Measurements from ENCODE around the gene CCNY.

DNA sequence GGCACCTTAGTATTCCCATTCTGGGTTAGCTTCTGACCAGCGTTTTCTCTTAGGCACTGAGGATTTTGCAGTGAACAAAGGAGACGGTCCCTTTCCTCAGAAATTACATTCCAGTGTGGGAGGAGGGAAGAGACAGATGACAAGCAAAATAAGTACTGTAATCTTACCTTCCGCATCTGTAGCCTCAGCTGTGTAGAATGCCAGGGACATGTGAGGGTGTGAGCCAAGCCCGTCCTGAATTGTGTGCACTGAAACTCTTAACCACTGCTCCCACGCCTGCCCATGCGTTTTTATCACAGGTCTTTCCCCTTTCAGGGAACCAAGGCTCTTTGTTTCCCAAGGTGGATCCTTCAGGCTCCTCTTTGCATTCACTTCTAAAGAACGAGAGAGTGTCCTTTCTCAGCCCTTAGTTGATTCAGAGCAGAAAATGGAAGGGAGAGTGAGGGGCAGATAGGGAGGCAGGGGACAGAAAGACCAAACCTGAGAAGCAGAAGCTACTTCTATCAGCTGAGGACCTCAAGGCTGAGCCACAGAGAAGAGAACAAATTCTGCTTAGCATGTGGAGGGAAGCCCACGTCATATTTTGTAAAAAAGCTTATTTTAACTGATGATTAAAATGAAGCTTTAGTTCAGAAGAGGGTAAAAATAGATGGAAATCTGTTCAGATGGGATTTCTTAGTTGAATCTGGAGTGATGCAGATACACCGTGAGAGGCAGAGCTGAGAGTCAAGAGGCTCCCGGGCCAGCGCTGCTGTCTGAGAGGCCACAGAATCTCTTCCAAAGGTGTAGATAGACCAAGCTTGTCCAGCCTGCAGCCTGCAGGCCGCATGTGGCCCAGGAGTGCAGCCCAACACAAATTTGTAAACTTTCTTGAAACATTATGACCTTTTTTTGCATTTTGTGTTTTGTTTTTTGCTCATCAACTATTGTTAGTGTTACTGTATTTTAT, 122.5 kb downstream of the CCNY start:
- TF ChIP-seq, protein P1, sequence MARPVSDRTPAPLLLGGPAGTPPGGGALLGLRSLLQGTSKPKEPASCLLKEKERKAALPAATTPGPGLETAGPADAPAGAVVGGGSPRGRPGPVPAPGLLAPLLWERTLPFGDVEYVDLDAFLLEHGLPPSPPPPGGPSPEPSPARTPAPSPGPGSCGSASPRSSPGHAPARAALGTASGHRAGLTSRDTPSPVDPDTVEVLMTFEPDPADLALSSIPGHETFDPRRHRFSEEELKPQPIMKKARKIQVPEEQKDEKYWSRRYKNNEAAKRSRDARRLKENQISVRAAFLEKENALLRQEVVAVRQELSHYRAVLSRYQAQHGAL (CRISPR knock-in tag; IDR thresholded peaks at IDR 0.05; ENCODE audit: not compliant biosample characterization), result no peak
- TF ChIP-seq CREB1 (IDR thresholded peaks at IDR 0.05), result no peak
- no peak for TF ChIP-seq CREB1 (CRISPR knock-in tag; IDR thresholded peaks at IDR 0.05)
- TF ChIP-seq, protein P2, sequence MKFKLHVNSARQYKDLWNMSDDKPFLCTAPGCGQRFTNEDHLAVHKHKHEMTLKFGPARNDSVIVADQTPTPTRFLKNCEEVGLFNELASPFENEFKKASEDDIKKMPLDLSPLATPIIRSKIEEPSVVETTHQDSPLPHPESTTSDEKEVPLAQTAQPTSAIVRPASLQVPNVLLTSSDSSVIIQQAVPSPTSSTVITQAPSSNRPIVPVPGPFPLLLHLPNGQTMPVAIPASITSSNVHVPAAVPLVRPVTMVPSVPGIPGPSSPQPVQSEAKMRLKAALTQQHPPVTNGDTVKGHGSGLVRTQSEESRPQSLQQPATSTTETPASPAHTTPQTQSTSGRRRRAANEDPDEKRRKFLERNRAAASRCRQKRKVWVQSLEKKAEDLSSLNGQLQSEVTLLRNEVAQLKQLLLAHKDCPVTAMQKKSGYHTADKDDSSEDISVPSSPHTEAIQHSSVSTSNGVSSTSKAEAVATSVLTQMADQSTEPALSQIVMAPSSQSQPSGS (CRISPR knock-in tag; IDR thresholded peaks at IDR 0.05), result no peak
- TF ChIP-seq YY1 (IDR thresholded peaks at IDR 0.05; ENCODE audit: insufficient read depth, insufficient replicate concordance, low read depth, low read length), result no peak
- TF ChIP-seq TP53 (CRISPR knock-in tag; conservative IDR thresholded peaks at IDR 0.05), result no peak
- no peak for TF ChIP-seq ZZZ3 (CRISPR knock-in tag; IDR thresholded peaks at IDR 0.05; ENCODE audit: borderline replicate concordance)
- TF ChIP-seq, protein P3, sequence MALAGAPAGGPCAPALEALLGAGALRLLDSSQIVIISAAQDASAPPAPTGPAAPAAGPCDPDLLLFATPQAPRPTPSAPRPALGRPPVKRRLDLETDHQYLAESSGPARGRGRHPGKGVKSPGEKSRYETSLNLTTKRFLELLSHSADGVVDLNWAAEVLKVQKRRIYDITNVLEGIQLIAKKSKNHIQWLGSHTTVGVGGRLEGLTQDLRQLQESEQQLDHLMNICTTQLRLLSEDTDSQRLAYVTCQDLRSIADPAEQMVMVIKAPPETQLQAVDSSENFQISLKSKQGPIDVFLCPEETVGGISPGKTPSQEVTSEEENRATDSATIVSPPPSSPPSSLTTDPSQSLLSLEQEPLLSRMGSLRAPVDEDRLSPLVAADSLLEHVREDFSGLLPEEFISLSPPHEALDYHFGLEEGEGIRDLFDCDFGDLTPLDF (CRISPR knock-in tag; IDR thresholded peaks at IDR 0.05), result no peak
- TF ChIP-seq, protein P4, sequence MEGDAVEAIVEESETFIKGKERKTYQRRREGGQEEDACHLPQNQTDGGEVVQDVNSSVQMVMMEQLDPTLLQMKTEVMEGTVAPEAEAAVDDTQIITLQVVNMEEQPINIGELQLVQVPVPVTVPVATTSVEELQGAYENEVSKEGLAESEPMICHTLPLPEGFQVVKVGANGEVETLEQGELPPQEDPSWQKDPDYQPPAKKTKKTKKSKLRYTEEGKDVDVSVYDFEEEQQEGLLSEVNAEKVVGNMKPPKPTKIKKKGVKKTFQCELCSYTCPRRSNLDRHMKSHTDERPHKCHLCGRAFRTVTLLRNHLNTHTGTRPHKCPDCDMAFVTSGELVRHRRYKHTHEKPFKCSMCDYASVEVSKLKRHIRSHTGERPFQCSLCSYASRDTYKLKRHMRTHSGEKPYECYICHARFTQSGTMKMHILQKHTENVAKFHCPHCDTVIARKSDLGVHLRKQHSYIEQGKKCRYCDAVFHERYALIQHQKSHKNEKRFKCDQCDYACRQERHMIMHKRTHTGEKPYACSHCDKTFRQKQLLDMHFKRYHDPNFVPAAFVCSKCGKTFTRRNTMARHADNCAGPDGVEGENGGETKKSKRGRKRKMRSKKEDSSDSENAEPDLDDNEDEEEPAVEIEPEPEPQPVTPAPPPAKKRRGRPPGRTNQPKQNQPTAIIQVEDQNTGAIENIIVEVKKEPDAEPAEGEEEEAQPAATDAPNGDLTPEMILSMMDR (CRISPR knock-in tag; IDR thresholded peaks at IDR 0.05), result no peak
- TF ChIP-seq, protein P5, sequence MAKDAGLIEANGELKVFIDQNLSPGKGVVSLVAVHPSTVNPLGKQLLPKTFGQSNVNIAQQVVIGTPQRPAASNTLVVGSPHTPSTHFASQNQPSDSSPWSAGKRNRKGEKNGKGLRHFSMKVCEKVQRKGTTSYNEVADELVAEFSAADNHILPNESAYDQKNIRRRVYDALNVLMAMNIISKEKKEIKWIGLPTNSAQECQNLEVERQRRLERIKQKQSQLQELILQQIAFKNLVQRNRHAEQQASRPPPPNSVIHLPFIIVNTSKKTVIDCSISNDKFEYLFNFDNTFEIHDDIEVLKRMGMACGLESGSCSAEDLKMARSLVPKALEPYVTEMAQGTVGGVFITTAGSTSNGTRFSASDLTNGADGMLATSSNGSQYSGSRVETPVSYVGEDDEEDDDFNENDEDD (CRISPR knock-in tag; IDR thresholded peaks at IDR 0.05; ENCODE audit: borderline replicate concordance), result no peak
- no peak for TF ChIP-seq JUNB (CRISPR knock-in tag; IDR thresholded peaks at IDR 0.05; ENCODE audit: borderline replicate concordance)

All from HepG2 (cell line).